ENCODE data around the gene ZNF710. TPM values are rescaled to one million over a fixed set of nuclear protein-coding genes. Genes with fewer than 3 reads are reported as not detected.

The ZNF710 gene
- total and polyA plus RNA-seq, 2 of the 8 experiments (the other 6 are each of a cell fraction or from before 2014, with no cell fraction given) = 10.5 to 24.0 TPM

- H2BK5ac ChIP-seq (ENCODE audit: low read depth, low read length) = no peak overlapping the region
- no peak overlapping the region for H2BK15ac ChIP-seq (ENCODE audit: low read length)
- no peaks in the 10 kb centered on the region for H3K9me3 ChIP-seq (ENCODE audit: insufficient read depth in 2 of 2, low read depth in 1 of 2, low read length in 1 of 2)
- no peak overlapping the region for H2AK5ac ChIP-seq (ENCODE audit: low read depth, low read length)
- H3K9ac ChIP-seq (replicated peaks in 1 of 4; ENCODE audit: extremely low read depth in 1 of 4, low read depth in 3 of 4, low read length in 3 of 4) = no peak overlapping the region
- no peak overlapping the region for H3K27ac ChIP-seq (ENCODE audit: low read depth, low read length)
- no peak overlapping the region for H4K91ac ChIP-seq (replicated peaks; ENCODE audit: insufficient read length, low read length)
- no peak overlapping the region for H3K4ac ChIP-seq (replicated peaks; ENCODE audit: insufficient read length, low read depth, low read length)
- FAIRE-seq (no peak), DNase-seq (ENCODE audit: low read depth in 1 of 2, low spot score in 2 of 2) (no peak)
- ChIA-PET CTCF (ENCODE audit: partially characterized antibody) (interaction anchor here (0.6 to 7.2 kb wide), 8 partner anchors 10 to 197 kb away, joined by 3 to 56 read pairs (median 3); no protein-coding TSS in a partner anchor), POLR2A (ENCODE audit: partially characterized antibody) (interaction anchor here (1.2 kb wide), 1 partner anchor 102 kb away, joined by 3 read pairs; the partner anchor contains the start of gene ZNF710)
- peaks cover 2% of the 10 kb centered on the region; the same call in 1 of the 2 replicates for H3K79me1 ChIP-seq (ENCODE audit: low read depth, low read length)
- no peak overlapping the region for H3K18ac ChIP-seq (ENCODE audit: extremely low read depth, low read length)
- H3K23ac ChIP-seq (ENCODE audit: insufficient read length) = no peak overlapping the region
- H2BK20ac ChIP-seq (ENCODE audit: low read length) = no peak overlapping the region
- no peak overlapping the region for H3K4me2 ChIP-seq (ENCODE audit: insufficient read depth in 1 of 2, low read depth in 2 of 2, low read length in 2 of 2)
- no peaks in the 10 kb centered on the region for H3K36me3 ChIP-seq (ENCODE audit: control insufficient read depth in 2 of 4, insufficient read depth in 4 of 4, low read length in 3 of 4)
- no peak overlapping the region for H3K56ac ChIP-seq (replicated peaks; ENCODE audit: insufficient read length, low read depth, low read length)
- H4K20me1 ChIP-seq (replicated peaks in 1 of 2; ENCODE audit: control insufficient read depth in 1 of 2, insufficient read depth in 2 of 2, low read length in 2 of 2) = peaks cover 0 to 8% of the 10 kb centered on the region in 2 experiments
- H3K4me1 ChIP-seq (replicated peaks in 1 of 4; ENCODE audit: control insufficient read depth in 3 of 4, insufficient read depth in 4 of 4, low read length in 3 of 4) = peaks cover 0 to 12% (median 6%) of the 10 kb centered on the region in 4 experiments; a peak in 6 of 7 replicates
- WGBS, 2 experiments (ENCODE audit: extremely low coverage in 1 of 2, insufficient coverage in 1 of 2, insufficient read length in 1 of 2, insufficient replicate concordance in 2 of 2, low coverage in 1 of 2, low lambda C conversion rate in 2 of 2, missing lambda C conversion rate in 1 of 2) = 96% methylated on average over 5 of the region's 5 CpGs; no CpG with 5 or more reads in 1 of the 2 experiments
- no peaks in the 10 kb centered on the region for H3K79me2 ChIP-seq (ENCODE audit: control insufficient read depth in 1 of 2, insufficient read depth in 2 of 2, low read length in 2 of 2)
- no peak overlapping the region for H2AFZ ChIP-seq (ENCODE audit: low read length)
- no peak overlapping the region for H4K5ac ChIP-seq (ENCODE audit: insufficient read length, low read depth, low read length)
- H4K8ac ChIP-seq (ENCODE audit: extremely low read depth, insufficient read depth, low read length) = no peak overlapping the region; the same call in 1 of the 2 replicates
- no peak overlapping the region for H3K4me3 ChIP-seq (ENCODE audit: extremely low read depth in 1 of 4, insufficient read depth in 2 of 4, low read depth in 3 of 4, low read length in 4 of 4)
- peaks cover 9% of the 10 kb centered on the region for H3K23me2 ChIP-seq (ENCODE audit: low read depth, low read length)
- no peak overlapping the region for H2BK12ac ChIP-seq (ENCODE audit: low read depth, low read length)
- H3K14ac ChIP-seq (ENCODE audit: insufficient read length) = no peak overlapping the region
- peaks cover 0 to 21% (median 13%) of the 10 kb centered on the region in 4 experiments; a peak in 6 of 7 replicates for H3K27me3 ChIP-seq (replicated peaks in 1 of 4; ENCODE audit: control insufficient read depth in 3 of 4, extremely low read depth in 1 of 4, insufficient read depth in 3 of 4, low read length in 3 of 4)
- H2BK120ac ChIP-seq (replicated peaks; ENCODE audit: low read depth, low read length) = no peak overlapping the region
- TF ChIP-seq ASH2L (IDR thresholded peaks at IDR 0.05; ENCODE audit: low read length) (no peak), POU5F1 (IDR thresholded peaks at IDR 0.05; ENCODE audit: low read depth, low read length) (no peak), HDAC6 (IDR thresholded peaks at IDR 0.05; ENCODE audit: low read depth, low read length) (no peak), EP300 (IDR thresholded peaks at IDR 0.05; ENCODE audit: borderline replicate concordance in 1 of 2, low read depth in 2 of 2, low read length in 2 of 2) (no peak), RBBP5 (IDR thresholded peaks at IDR 0.05; ENCODE audit: borderline replicate concordance, low read depth, low read length) (no peak), YY1 (IDR thresholded peaks at IDR 0.05; ENCODE audit: low read depth, low read length) (no peak), KDM1A (IDR thresholded peaks at IDR 0.05; ENCODE audit: borderline replicate concordance, low read length) (no peak), CHD1 (IDR thresholded peaks at IDR 0.05; ENCODE audit: low read depth, low read length) (no peak), TCF12 (IDR thresholded peaks at IDR 0.05; ENCODE audit: low read depth, low read length) (no peak), ZNF274 (IDR thresholded peaks at IDR 0.05; ENCODE audit: borderline replicate concordance, extremely low read depth, low read length) (no peak), CEBPB (IDR thresholded peaks at IDR 0.05; ENCODE audit: low read depth, low read length) (no peak), TAF7 (optimal IDR thresholded peaks at IDR 0.05; ENCODE audit: borderline replicate concordance, low read depth, low read length) (no peak), BCL11A (IDR thresholded peaks at IDR 0.05; ENCODE audit: low read depth in 2 of 2, low read length in 2 of 2) (no peak)
Observed at GRCh38 chr15:90103701-90104329, 102.7 kb downstream of the ZNF710 start.

Data from H1 (cell line).